Nucleus accumbens (tissue), 56 donors: Measurements from ENCODE around the gene OMP.

Experiments
- DNase-seq, 56 donors: peaks; one replicate each; lab custom pipeline; 2025; lab: John Stamatoyannopoulos, UW

The OMP gene

GRCh38 chr11:77068457-77069335, 33.9 kb upstream of the OMP start:
- no peak for DNase-seq

GRCh38 chr11:77069336-77069968, 33.2 kb upstream of the OMP start:
- DNase-seq, result no peak

- no peak for DNase-seq
Observed at GRCh38 chr11:77069969-77070582, 32.6 kb upstream of the OMP start.

- no peak for DNase-seq
Observed at GRCh38 chr11:77071077-77071476, 31.6 kb upstream of the OMP start.

GRCh38 chr11:77071671-77072605, 30.7 kb upstream of the OMP start:
- no peak for DNase-seq

- DNase-seq, result no peak
Observed at GRCh38 chr11:77072851-77073327, 29.8 kb upstream of the OMP start.

- DNase-seq, result peak in 37 of 56 donors; percentile 9 to 65 (median 32)
Observed at GRCh38 chr11:77073328-77074001, 29.2 kb upstream of the OMP start.

- no peak for DNase-seq
Observed at GRCh38 chr11:77074205-77074604, 28.4 kb upstream of the OMP start.

- no peak for DNase-seq
Observed at GRCh38 chr11:77074626-77075221, 27.9 kb upstream of the OMP start.

GRCh38 chr11:77075425-77075905, 27.2 kb upstream of the OMP start:
- DNase-seq, result no peak

GRCh38 chr11:77079666-77080065, 23.0 kb upstream of the OMP start:
- DNase-seq, result no peak

GRCh38 chr11:77080643-77081210, 21.9 kb upstream of the OMP start:
- DNase-seq, result no peak

GRCh38 chr11:77081381-77081851, 21.2 kb upstream of the OMP start:
- DNase-seq, result no peak

GRCh38 chr11:77081976-77082836, 20.4 kb upstream of the OMP start:
- DNase-seq, result no peak

- peak in 1 of 56 donors; percentile 17 for DNase-seq
Observed at GRCh38 chr11:77082838-77083565, 19.6 kb upstream of the OMP start.

- no peak for DNase-seq
Observed at GRCh38 chr11:77083566-77084245, 18.9 kb upstream of the OMP start.
